GM12873 (cell line): ENCODE results near the gene ANK2.

Experiments used
- TF ChIP-seq, protein P1 (sequence below): IDR thresholded peaks from 2 replicates; pipeline ENCODE4 v1.5.1; 2012; ENCODE audit warnings: low read depth, mild to moderate bottlenecking, moderate library complexity, low read length, control low read depth; ENCODE audit not compliant: insufficient read depth; ENCODE audit errors: missing control alignments

The ANK2 gene

DNA sequence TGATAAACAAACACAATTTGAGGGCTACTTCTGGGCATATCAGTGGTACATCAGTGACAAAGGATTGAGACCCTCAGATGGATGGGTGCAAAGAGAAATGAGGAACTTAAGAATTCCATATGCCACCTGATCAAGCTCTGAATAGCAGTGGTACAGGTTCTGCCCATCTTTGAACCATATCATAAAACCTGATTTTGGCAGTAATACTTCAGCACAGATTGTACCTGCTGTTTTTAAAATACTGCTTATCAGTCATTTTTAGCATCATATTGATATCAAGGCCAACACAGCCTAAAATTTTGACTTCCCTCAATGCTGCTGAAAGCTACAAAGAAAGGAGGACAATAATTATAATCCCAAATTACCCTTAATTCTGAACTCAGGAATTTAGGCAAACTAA, 41.5 kb downstream of the ANK2 start:
- TF ChIP-seq, protein P1, sequence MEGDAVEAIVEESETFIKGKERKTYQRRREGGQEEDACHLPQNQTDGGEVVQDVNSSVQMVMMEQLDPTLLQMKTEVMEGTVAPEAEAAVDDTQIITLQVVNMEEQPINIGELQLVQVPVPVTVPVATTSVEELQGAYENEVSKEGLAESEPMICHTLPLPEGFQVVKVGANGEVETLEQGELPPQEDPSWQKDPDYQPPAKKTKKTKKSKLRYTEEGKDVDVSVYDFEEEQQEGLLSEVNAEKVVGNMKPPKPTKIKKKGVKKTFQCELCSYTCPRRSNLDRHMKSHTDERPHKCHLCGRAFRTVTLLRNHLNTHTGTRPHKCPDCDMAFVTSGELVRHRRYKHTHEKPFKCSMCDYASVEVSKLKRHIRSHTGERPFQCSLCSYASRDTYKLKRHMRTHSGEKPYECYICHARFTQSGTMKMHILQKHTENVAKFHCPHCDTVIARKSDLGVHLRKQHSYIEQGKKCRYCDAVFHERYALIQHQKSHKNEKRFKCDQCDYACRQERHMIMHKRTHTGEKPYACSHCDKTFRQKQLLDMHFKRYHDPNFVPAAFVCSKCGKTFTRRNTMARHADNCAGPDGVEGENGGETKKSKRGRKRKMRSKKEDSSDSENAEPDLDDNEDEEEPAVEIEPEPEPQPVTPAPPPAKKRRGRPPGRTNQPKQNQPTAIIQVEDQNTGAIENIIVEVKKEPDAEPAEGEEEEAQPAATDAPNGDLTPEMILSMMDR = no peak

DNA sequence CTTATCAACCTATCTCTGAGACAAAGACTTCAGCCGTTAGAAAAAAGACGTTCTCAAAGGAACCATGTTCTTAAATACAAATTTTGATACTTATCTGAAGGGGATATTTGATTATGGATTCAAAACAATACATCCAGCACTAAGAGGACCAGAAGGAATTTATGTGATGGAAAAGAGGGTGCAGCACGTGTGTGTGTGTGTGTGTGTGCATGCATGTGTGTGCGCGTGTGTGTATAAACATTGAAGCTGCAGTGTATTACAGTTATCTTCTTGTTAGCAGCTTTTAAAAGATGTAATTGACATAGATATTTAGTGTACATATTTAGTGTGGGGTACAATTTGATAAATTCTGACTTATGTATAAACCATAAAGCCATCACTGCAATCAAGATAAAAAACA, 44.9 kb downstream of the ANK2 start:
- TF ChIP-seq, protein P1 = no peak

DNA sequence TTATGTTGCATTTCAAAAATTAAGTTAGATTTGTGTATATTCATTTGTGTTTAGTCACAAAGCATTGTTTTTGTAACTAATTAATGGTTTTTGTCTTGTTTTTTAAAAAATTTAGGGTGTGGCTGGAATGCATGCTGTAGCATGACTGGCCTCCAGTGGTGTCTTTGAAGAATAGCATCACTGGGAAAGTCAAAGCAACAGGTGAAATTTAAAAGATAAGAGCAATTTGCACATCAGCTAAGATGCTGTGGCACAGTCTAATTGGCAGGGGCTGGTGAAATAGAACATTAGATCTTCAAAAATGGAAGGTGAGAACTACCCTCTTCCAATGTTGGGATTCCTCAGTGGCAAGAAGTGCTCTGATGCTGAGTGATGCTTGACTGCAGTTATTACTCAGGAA, 45.3 kb downstream of the ANK2 start:
- TF ChIP-seq, protein P1 = peak; percentile 65

DNA sequence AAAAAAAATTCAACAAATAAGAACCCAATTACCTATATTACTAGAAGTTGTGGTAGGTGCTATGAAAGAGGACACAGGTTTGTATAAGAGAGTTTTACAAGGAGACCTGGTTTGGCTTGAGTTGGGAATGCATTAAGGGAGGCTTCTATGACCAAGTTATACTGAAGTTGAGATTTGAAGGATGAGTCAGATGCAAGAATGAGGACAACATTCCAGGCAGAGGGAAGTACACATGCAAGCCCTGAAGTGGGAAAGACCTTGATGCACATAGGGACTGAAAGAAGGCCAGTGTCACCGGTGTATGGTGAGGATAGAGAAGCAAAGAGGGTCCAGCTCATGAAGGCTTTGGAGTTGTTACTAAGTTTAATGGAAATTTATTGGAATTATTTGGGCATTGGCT, 52.2 kb downstream of the ANK2 start:
- TF ChIP-seq, protein P1 = no peak

DNA sequence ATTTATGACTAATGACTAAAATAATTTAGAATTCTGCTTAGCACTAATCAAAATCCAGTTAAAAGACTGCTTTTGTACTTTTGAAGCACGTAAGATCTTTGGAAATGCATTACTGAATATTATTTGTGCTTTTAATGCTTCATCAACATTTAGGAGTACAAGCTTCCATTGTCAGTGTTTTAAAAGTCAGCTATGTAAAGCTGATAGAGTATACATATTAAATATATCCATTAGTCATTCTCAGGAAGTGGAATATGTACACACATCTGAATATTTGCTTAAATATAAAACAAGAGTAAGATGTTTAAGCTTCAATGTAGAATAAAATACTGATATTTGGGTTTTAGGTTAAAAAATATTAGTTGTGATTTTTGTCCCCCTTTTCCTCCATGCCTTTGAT, 54.1 kb downstream of the ANK2 start:
- TF ChIP-seq, protein P1 = no peak

DNA sequence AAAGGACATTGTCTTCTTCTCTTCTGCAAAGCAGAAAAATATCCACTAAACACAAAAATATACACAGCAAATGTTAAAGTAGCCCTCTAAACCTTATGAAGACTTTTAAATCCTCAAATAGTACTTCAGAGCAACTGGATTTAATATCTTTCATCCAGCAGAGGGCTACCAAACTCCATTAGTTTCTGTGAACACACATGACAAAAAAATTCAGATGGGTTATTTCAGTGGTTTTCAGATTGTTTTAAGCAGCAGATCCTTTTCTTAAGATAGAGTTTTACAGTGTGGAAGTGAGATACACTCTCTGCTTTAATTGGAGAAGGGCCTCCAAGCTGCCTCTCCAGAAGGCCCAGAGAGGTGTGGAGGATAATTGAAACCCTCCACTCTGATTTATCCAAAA, 56.7 kb downstream of the ANK2 start:
- TF ChIP-seq, protein P1 = peak; percentile 25

- TF ChIP-seq, protein P1 = no peak
Measured at GRCh38 chr4:113109106-113109718, 59.8 kb downstream of the ANK2 start.
